Measurements from ENCODE around the gene FOXO1.

GRCh38 chr13:40626561-40626960 lies 39.9 kb downstream of the FOXO1 start:
- no peak for TF ChIP-seq CTCF (IDR thresholded peaks at IDR 0.05)
- no peak for TF ChIP-seq POLR2A (IDR thresholded peaks at IDR 0.05)

Measured in esophagus squamous epithelium (tissue), 4 donors.